GM19395 (cell line): Measurements from ENCODE around the gene ZDHHC5.

Source experiments
- ATAC-seq: cut with Tn5 transposase; IDR thresholded peaks from one replicate; pipeline ENCODE4 v1.9.1; 2021; ENCODE audit warnings: mild to moderate bottlenecking, moderate library complexity; ENCODE audit not compliant: unreplicated experiment

ZDHHC5 gene

GRCh38 chr11:57727185-57727584, 59.3 kb downstream of the ZDHHC5 start:
- ATAC-seq = no peak

- ATAC-seq = no peak
Measured at GRCh38 chr11:57728829-57729228, 60.9 kb downstream of the ZDHHC5 start.

- ATAC-seq = no peak
Measured at GRCh38 chr11:57729479-57729878, 61.6 kb downstream of the ZDHHC5 start.

- ATAC-seq = no peak
Measured at GRCh38 chr11:57732661-57733060, 64.7 kb downstream of the ZDHHC5 start.

GRCh38 chr11:57735619-57736298, 67.8 kb downstream of the ZDHHC5 start:
- ATAC-seq = peak; percentile 56

GRCh38 chr11:57741132-57742086, 73.5 kb downstream of the ZDHHC5 start, which contains the start of gene SELENOH:
SELENOH (plus strand) TSS chr11:57741491; CDS start chr11:57741596, 105 bp downstream.
- ATAC-seq = peak; percentile 94

- ATAC-seq = no peak
Measured at GRCh38 chr11:57742087-57742452, 74.2 kb downstream of the ZDHHC5 start.

GRCh38 chr11:57744357-57744756, 76.4 kb downstream of the ZDHHC5 start:
- ATAC-seq = no peak

GRCh38 chr11:57745206-57745605, 77.3 kb downstream of the ZDHHC5 start:
- no peak for ATAC-seq

- no peak for ATAC-seq
Measured at GRCh38 chr11:57746920-57747319, 79.0 kb downstream of the ZDHHC5 start.
